Jurkat, Clone E6-1 (cell line): ENCODE measurements around the gene COBLL1.
"Not testable (repeated sequence)": the region's sequence is repeated elsewhere in the genome, so short reads cannot be mapped to it uniquely, and the experiment has no call there.

ENCODE experiments used
- DNase-seq: peaks from one replicate; pipeline ENCODE4 v3.0.0-alpha.2; 2011; ENCODE audit warnings: low read depth, low spot score
- H3K4me3 ChIP-seq: 2 replicates; pipeline ENCODE4 v1.5.1; 2011; ENCODE audit warnings: mild to moderate bottlenecking, low read length, control low read depth, moderate library complexity

COBLL1 gene

DNA sequence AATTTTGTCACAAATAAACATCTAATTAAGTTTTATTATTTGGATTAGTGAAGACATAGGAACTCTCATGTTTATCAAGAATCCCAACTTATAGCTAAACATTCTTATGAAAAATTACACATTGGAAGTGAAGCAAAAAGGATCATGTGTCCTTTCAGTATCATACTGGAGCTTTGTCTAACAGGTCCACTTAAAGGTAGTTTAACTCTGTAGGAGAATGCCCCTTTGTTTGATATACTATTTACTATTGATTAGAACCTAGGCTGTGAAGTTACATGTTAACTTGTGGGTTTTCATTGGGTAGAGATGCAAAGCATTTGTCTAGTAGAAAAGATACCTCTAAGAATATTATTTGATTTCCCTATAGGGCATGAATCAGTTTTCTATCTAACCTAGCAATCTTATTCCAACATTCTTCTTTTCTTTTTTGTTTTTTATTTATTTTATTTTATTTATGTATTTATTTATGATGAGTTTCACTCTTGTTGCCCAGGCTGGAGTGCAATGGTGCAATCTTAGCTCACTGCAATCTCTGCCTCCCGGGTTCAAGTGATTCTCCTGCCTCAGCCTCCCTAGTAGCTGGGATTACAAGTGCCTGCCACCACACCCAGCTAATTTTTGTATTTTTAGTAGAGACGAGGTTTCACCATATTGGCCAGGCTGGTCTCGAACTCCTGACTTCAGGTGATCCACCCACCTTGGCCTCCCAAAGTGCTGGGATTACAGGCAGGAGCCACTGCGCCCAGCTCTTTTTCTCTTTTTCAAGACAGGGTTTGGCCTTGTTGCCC lies 18.5 kb upstream of the COBLL1 start:
- not testable (repeated sequence) for H3K4me3 ChIP-seq, DNase-seq

DNA sequence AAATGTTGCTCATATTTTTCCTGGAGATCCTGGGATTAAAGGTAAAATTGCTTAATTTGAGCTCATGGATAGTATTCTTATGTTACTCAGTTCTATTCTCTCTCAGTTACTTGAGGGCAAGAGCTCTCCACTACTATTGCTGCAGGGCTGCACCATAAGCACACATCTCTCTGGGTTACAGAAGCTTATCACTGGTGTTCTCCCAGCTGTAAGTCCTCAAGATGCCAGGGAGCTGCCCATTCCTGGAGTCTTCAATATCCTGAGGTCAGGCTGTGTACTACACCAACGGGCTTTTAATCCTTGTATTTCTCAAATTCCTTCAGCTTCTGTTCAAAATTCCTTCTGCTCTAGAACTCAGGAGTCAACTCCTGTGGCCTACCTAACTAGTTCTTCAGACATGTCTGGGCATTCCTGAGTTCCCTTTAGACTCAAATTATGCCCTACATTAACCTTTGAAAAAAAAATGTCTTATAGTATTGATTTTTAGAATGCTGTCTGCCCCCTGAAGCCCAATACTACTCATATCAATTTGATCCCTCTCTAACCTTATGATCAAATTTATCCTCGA lies 17.7 kb upstream of the COBLL1 start:
- no peak overlapping the region for H3K4me3 ChIP-seq
- DNase-seq: no peak

DNA sequence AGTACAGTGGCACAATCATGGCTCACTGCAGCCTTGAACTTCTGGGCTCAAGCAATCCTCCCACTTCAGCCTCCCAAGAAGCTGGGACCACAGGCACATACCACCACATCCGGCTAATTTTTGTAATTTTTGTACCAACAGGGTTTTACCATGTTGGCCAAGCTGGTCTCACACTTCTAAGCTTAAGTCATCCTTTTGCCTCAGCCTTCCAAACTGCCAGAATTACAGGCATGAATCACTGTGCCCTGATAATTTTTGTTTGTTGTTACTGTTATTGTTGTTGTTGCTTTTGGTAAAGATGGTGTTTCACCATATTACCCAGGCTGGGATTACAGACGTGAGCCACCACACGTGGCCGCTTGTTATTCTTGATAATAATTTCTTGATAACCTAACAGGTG lies 10.5 kb upstream of the COBLL1 start:
- H3K4me3 ChIP-seq: no peak overlapping the region
- DNase-seq: no peak

DNA sequence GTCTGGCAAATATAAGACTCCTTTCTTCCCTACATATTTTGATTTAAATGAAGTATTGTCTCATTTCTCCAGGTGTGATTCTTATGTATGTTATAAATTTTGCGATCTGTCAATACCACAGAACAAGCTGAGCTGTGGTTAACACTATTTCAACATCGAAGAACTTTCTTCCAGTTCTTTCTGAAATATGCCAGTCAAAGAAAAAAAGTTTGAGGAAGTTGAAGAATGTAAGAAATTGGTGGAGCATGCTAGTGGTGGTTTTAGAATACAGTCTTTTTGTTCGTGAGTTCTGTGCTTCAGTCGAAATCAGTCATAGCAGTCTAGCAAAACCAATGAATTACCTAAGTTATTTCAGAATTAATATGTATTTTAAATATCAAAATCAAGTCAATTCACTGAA lies 8.6 kb upstream of the COBLL1 start:
- no peak overlapping the region for H3K4me3 ChIP-seq
- no peak for DNase-seq

- no peak for DNase-seq
- no peak overlapping the region for H3K4me3 ChIP-seq
Observed at GRCh38 chr2:164849506-164849905, 7.9 kb upstream of the COBLL1 start.

DNA sequence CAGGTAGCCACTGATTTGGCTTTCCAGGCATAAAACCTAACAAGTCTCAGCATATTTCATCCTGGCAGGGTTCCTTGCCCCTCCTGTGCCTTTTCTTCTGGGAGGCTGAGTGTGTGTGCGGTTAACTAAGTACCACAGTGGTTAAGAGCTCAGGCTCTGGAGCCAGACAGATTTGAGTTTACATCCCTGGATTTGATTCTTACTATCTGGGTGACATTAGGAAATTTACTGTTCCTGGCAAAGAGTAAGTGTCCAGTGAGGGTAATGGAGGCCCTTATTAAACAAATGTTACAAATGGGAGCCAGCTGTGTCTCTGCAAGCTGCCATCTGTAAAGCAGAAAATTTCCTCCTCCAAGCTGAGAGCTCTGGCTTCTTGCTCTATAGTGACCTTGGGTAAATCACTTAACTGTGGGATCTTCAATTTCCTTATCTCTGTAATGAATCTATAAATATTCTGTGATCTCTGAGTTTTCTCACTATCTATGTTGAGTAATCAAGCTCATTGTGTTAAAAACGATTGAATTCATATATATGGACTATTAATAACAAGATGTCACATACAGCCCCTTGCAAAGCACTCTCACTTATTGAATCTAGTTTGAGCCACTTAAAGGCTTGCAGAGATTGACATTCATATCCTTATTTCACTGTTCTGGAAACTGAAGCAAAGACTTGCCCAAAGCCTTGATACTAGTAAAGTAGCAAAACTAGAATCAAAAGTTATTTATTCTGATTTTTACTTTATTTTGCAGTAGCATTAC lies 6.5 kb upstream of the COBLL1 start:
- DNase-seq: no peak
- no peak overlapping the region for H3K4me3 ChIP-seq

- H3K4me3 ChIP-seq: no peak overlapping the region
- DNase-seq: no peak
Observed at GRCh38 chr2:164847291-164847690, 5.7 kb upstream of the COBLL1 start.

DNA sequence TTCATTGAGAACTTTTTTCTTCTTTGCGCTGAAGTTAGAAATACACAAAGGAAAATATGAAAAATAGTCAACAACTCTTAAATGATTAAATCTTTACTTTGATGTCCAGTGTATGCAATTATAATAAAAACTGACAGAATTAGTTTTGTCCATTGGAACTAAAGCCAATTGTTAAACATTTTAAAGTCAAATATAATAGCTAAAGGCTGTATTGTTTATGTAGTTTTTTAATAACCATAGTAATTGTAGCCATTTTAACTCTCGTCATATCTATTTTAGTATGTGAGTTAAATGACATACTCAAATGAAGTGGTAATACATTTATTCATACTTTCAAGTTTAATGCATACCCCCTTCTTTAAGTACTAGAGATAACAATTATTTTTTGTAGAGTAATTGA lies 4.7 kb upstream of the COBLL1 start:
- DNase-seq: no peak
- H3K4me3 ChIP-seq: no peak overlapping the region

- H3K4me3 ChIP-seq: no peak overlapping the region
- DNase-seq: no peak
Observed at GRCh38 chr2:164843346-164843911, 1.8 kb upstream of the COBLL1 start.

DNA sequence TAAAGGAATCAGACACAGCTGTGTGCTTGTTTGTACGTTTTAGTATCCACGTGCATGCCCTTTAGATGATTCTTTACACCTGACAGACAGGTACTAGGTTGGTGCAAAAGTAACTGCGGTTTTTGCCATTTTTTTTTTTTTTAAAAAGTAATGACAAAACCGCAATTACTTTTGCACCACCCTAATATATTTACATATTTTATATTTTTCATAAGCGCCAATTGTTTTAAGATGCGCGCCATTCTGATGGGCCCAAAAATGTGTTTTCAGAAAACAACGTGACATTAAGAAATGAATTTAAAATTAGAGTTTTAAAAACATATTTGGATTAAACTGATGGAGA lies 972 bp upstream of the COBLL1 start:
- H3K4me3 ChIP-seq: no peak overlapping the region
- no peak for DNase-seq

DNA sequence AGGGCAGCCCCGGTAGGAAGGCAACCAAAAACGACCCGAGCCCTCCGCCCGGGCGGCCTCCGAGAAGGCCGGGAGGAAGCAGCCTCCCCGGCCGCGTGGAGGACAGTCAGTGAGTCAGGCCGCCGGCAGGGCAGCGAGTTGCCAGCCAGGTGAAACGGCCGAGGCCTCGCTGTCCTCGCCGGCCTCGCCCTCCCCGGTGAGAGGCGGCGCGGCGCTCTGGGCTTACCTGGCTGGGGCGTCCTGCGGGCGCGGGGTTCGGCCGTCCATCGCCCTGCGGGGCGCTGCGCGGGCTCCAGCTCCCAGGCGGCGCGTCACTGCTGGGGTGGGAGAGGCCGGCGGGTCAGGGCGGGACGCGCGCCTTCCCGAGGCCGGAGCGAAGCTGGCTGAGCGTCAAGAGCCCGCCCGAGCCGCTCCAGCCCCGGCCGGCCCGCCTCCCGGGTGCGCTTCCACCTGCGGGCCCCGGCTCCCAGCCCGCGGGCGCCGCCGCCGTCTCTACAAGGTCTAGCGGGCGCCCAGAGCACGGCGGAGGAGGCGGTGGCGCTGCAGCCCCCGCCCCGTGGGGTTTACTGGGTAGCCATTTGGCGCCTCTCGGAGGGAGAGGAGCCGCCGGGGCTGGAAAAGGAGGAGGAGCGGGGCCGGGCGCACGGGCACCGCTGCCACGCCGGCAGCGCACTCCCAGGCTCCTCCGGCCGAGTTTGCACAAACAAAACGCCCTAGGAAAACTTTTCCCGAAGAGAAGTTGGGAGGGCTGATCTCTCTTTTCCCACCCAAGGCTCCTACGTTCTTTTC lies 499 bp downstream of the COBLL1 start:
- H3K4me3 ChIP-seq: peak overlapping the region; percentile 54
- DNase-seq: peak; percentile 6

DNA sequence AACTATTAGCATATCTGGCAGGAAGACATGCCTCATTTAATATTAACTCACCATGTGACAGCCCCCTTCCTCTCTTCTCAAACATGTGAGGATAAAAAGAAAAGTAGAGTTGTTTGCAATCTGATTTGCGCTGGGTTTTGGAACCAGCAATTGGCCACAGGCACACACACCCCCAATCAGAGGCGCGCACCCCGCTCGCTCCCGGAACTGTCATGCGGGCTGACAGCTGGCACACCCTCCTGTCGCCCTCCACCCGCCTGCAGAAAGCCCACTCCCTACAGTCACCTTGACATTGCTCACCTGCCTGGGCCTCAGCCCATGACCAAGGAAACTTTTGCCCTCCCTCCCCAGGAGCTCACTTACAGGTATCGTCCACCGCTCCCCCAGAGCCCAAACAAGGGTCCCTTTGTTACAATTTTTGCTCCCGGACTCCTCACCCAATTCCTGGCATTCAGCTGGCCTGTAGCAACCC lies 1.1 kb downstream of the COBLL1 start:
- no peak for DNase-seq
- H3K4me3 ChIP-seq: no peak overlapping the region

GRCh38 chr2:164839914-164840457 lies 1.6 kb downstream of the COBLL1 start:
- no peak for DNase-seq
- H3K4me3 ChIP-seq: no peak overlapping the region

- no peak overlapping the region for H3K4me3 ChIP-seq
- no peak for DNase-seq
Observed at GRCh38 chr2:164837807-164838206, 3.8 kb downstream of the COBLL1 start.

GRCh38 chr2:164836907-164837306 lies 4.7 kb downstream of the COBLL1 start:
- no peak for DNase-seq
- H3K4me3 ChIP-seq: no peak overlapping the region

- no peak for DNase-seq
- H3K4me3 ChIP-seq: no peak overlapping the region
Observed at GRCh38 chr2:164835302-164835701, 6.3 kb downstream of the COBLL1 start.

DNA sequence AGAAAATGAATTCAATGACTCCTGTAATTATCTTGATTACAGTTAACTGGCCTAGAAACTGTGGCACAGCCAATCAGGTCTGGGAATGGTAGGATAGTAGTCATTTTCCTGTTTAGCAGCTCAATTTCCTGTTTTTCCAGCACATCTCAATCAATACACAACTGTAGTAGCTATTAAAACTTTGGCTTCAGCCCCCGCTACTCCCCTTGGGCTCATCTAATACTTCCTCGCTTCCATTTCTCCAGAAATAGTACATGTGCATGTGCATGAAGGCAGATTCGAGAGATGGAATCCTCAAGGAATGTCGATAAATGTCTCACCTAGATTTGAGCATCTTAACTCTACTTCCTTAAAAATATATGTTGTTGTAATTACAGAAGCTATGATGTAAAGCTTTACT lies 9.7 kb downstream of the COBLL1 start:
- no peak overlapping the region for H3K4me3 ChIP-seq
- DNase-seq: no peak

DNA sequence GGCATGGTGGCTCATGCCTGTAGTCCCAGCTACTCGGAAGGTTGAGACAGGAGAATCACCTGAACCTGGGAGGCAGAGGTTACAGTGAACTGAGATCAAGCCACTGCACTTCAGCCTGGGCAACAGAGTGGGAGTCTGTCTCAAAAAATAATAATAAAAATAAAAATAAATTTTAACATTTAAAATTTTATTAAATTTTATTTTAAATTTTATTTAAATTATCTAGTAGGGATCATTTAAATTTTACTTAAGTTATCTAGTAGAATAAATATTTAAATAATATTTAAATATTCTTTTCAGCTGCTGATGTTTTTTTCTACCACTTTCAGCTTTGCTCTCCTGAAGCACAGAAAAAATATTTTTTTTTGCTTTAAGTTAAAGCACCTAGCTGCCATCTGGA lies 10.4 kb downstream of the COBLL1 start:
- H3K4me3 ChIP-seq: no peak overlapping the region
- DNase-seq: no peak
